ENCODE data around the gene TMTC2. TPM values are rescaled to one million over a fixed set of nuclear protein-coding genes. Genes with fewer than 3 reads are reported as not detected.

Gene TMTC2
- total RNA-seq, 1 donor from 2014 or later = 3.6 TPM

DNA sequence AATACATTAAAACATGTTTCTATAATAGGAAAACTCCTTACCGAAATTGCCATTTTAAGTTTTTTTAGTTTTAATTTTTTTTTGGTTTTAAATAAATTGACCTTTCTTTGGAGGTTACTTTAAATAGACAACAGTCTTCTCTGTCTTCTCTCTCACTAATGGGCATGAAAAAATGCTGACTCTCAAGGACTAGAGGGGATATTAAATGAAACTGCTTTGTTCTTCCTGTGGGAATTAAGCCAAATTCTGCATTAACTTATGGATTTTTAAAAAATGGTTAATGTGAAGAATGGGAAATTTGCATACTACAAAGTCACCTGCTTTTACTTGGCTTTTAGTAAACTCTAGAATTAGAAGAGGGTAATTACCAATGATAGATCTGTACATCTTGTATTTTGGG is 378.9 kb downstream of the TMTC2 start:
- Mint-ChIP-seq H3K27me3 (ENCODE audit: unreplicated experiment) (no peaks in the 10 kb centered on the region), H3K4me3 (ENCODE audit: unreplicated experiment) (no peak overlapping the region), H3K27ac (ENCODE audit: unreplicated experiment) (no peak overlapping the region), H3K4me1 (ENCODE audit: unreplicated experiment) (peaks cover 3% of the 10 kb centered on the region), H3K36me3 (ENCODE audit: low read depth, unreplicated experiment) (no peaks in the 10 kb centered on the region), H3K9me3 (ENCODE audit: unreplicated experiment) (no peaks in the 10 kb centered on the region)
- TF ChIP-seq, protein P1, sequence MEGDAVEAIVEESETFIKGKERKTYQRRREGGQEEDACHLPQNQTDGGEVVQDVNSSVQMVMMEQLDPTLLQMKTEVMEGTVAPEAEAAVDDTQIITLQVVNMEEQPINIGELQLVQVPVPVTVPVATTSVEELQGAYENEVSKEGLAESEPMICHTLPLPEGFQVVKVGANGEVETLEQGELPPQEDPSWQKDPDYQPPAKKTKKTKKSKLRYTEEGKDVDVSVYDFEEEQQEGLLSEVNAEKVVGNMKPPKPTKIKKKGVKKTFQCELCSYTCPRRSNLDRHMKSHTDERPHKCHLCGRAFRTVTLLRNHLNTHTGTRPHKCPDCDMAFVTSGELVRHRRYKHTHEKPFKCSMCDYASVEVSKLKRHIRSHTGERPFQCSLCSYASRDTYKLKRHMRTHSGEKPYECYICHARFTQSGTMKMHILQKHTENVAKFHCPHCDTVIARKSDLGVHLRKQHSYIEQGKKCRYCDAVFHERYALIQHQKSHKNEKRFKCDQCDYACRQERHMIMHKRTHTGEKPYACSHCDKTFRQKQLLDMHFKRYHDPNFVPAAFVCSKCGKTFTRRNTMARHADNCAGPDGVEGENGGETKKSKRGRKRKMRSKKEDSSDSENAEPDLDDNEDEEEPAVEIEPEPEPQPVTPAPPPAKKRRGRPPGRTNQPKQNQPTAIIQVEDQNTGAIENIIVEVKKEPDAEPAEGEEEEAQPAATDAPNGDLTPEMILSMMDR (IDR thresholded peaks at IDR 0.05; ENCODE audit: unreplicated experiment) = no peak
- no peak for DNase-seq (ENCODE audit: low spot score)

DNA sequence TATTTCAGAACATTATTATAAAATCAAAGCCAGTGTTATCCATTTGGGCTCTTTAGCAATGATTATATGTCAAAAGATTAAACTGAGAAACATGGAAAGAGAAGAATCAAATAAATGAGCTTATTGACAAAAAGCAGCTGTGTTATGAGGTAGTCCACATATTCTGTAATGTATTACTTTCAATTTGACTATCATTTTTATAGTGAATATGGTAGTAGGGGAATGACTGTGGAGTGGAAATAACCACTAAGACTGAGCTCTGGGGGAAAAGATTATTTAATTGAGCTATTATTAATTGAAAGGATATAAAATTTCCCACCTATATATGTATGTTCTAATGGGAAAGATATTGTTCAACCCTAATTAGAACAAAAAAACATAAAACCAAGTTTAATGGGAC is 381.3 kb downstream of the TMTC2 start:
- no peak for DNase-seq (ENCODE audit: low spot score)
- H3K27ac Mint-ChIP-seq (ENCODE audit: unreplicated experiment) = no peak overlapping the region
- no peak overlapping the region for H3K4me3 Mint-ChIP-seq (ENCODE audit: unreplicated experiment)
- TF ChIP-seq, protein P1 (IDR thresholded peaks at IDR 0.05; ENCODE audit: unreplicated experiment) = no peak
- peaks cover 3% of the 10 kb centered on the region for H3K4me1 Mint-ChIP-seq (ENCODE audit: unreplicated experiment)
- no peaks in the 10 kb centered on the region for H3K36me3 Mint-ChIP-seq (ENCODE audit: low read depth, unreplicated experiment)
- no peaks in the 10 kb centered on the region for H3K9me3 Mint-ChIP-seq (ENCODE audit: unreplicated experiment)
- H3K27me3 Mint-ChIP-seq (ENCODE audit: unreplicated experiment) = no peaks in the 10 kb centered on the region

DNA sequence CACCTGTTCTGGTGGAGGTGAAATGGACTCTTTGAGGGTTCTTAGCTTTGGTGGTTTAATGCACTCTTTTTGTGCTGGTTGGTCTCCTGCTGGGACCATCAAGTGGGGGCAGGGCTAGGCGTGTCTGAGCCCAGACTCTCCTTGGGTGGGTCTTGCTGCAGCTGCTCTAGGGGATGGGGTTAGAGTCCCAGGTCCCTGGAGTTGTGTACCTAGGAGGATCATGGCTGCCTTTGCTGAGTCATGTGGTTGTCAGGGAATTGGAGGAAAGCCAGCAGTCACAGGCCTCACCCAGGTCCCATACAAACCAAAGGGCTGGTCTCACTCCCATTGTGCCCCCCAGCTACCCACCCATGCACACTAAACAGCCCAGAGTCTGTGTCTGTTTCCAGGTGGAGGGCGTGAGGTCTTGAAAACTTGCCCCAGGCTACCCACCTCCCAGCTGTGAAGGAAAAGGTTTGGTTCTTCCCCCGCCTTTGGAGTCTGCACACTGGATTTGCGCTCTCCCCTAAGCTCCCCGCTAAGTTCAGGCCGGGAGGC is 387.7 kb downstream of the TMTC2 start:
- H3K4me1 Mint-ChIP-seq (ENCODE audit: unreplicated experiment) = no peaks in the 10 kb centered on the region
- H3K27me3 Mint-ChIP-seq (ENCODE audit: unreplicated experiment) = peaks cover 2% of the 10 kb centered on the region
- TF ChIP-seq, protein P1 (IDR thresholded peaks at IDR 0.05; ENCODE audit: unreplicated experiment) = no peak
- no peak overlapping the region for H3K4me3 Mint-ChIP-seq (ENCODE audit: unreplicated experiment)
- no peak overlapping the region for H3K27ac Mint-ChIP-seq (ENCODE audit: unreplicated experiment)
- H3K36me3 Mint-ChIP-seq (ENCODE audit: low read depth, unreplicated experiment) = no peaks in the 10 kb centered on the region
- H3K9me3 Mint-ChIP-seq (ENCODE audit: unreplicated experiment) = no peaks in the 10 kb centered on the region
- no peak for DNase-seq (ENCODE audit: low spot score)

DNA sequence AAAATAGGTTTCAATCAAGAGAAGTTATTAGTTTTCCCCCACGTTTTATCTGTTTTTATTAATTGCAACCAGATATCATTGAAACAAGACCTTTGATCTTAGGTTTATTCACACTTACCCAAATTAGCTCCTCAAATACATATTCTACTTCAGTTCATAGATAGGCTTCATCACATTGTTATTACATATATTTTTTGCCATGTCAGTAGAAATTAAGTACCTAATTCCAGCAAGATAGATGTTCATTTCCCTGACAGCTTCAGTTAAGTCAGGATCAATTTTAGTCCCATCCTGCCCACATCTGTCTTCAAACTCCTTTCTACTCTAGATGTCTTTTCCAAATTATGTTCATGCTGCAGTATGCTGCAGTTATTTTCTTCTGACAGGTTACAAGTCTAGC is 388.8 kb downstream of the TMTC2 start:
- Mint-ChIP-seq H3K27me3 (ENCODE audit: unreplicated experiment) (peaks cover 2% of the 10 kb centered on the region), H3K27ac (ENCODE audit: unreplicated experiment) (no peak overlapping the region), H3K9me3 (ENCODE audit: unreplicated experiment) (no peaks in the 10 kb centered on the region), H3K36me3 (ENCODE audit: low read depth, unreplicated experiment) (no peaks in the 10 kb centered on the region), H3K4me3 (ENCODE audit: unreplicated experiment) (no peak overlapping the region), H3K4me1 (ENCODE audit: unreplicated experiment) (no peaks in the 10 kb centered on the region)
- DNase-seq (ENCODE audit: low spot score) = no peak
- TF ChIP-seq, protein P1 (IDR thresholded peaks at IDR 0.05; ENCODE audit: unreplicated experiment) = no peak

DNA sequence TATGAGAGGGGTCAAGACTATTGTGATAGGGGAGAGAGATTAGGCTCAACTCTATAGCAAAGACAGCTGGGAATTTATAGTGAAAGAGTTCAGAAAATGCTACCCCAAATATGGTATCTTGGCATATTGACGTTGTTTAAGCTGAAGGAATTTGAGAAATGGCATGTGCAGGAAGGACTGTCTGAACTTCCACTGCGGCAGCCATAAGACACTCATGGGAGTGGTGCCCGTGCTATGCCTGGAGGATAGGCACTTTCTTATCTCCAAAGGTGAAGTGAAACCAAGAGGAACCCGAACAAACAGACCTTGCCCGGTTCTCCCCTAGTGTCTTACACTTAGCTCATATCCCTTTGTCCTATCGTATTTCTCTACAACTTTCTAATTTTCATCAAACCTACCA is 390.3 kb downstream of the TMTC2 start:
- Mint-ChIP-seq H3K27ac (ENCODE audit: unreplicated experiment) (no peak overlapping the region), H3K27me3 (ENCODE audit: unreplicated experiment) (peaks cover 2% of the 10 kb centered on the region), H3K4me3 (ENCODE audit: unreplicated experiment) (no peak overlapping the region), H3K36me3 (ENCODE audit: low read depth, unreplicated experiment) (no peaks in the 10 kb centered on the region), H3K9me3 (ENCODE audit: unreplicated experiment) (no peaks in the 10 kb centered on the region), H3K4me1 (ENCODE audit: unreplicated experiment) (no peaks in the 10 kb centered on the region)
- DNase-seq (ENCODE audit: low spot score) = no peak
- TF ChIP-seq, protein P1 (IDR thresholded peaks at IDR 0.05; ENCODE audit: unreplicated experiment) = no peak
